GM18498 (cell line): Measurements from ENCODE around the gene C10orf62.
"Not testable (repeated sequence)": the region's sequence is repeated elsewhere in the genome, so short reads cannot be mapped to it uniquely, and the experiment has no call there.

Source experiments
- ATAC-seq: cut with Tn5 transposase; IDR thresholded peaks from one replicate; pipeline ENCODE4 v1.9.1; 2021; ENCODE audit warnings: mild to moderate bottlenecking, moderate library complexity; ENCODE audit not compliant: unreplicated experiment

The C10orf62 gene

GRCh38 chr10:97564776-97565175 is 24.7 kb upstream of the C10orf62 start:
- ATAC-seq: no peak

GRCh38 chr10:97566336-97566996 is 23.1 kb upstream of the C10orf62 start:
- ATAC-seq: no peak

- no peak for ATAC-seq
These were observed 21.6 kb upstream of the C10orf62 start for GRCh38 chr10:97567891-97568290.

GRCh38 chr10:97570146-97570788 is 19.3 kb upstream of the C10orf62 start:
- ATAC-seq: no peak

- ATAC-seq: no peak
These were observed 18.6 kb upstream of the C10orf62 start for GRCh38 chr10:97570789-97571471.

- ATAC-seq: no peak
These were observed 17.9 kb upstream of the C10orf62 start for GRCh38 chr10:97571622-97572021.

- ATAC-seq: peak; percentile 66
These were observed 17.1 kb upstream of the C10orf62 start, which contains the start of gene ANKRD2 for GRCh38 chr10:97572214-97572989. Gene ANKRD2 (plus strand): TSS chr10:97572779. CDS start chr10:97572789, 10 bp downstream.

GRCh38 chr10:97573021-97573420 is 16.5 kb upstream of the C10orf62 start:
- ATAC-seq: no peak

GRCh38 chr10:97573672-97574071 is 15.8 kb upstream of the C10orf62 start:
- ATAC-seq: no peak

GRCh38 chr10:97574374-97575126 is 15.0 kb upstream of the C10orf62 start:
- ATAC-seq: no peak

- no peak for ATAC-seq
These were observed 14.3 kb upstream of the C10orf62 start for GRCh38 chr10:97575127-97575668.

GRCh38 chr10:97576487-97576886 is 13.0 kb upstream of the C10orf62 start:
- ATAC-seq: not testable (repeated sequence)

- ATAC-seq: no peak
These were observed 11.8 kb upstream of the C10orf62 start for GRCh38 chr10:97577701-97578100.

- ATAC-seq: no peak
These were observed 11.2 kb upstream of the C10orf62 start for GRCh38 chr10:97578171-97578844.

GRCh38 chr10:97580421-97581367 is 8.8 kb upstream of the C10orf62 start:
- no peak for ATAC-seq

GRCh38 chr10:97582169-97582568 is 7.4 kb upstream of the C10orf62 start:
- no peak for ATAC-seq

- ATAC-seq: no peak
These were observed 6.0 kb upstream of the C10orf62 start for GRCh38 chr10:97583476-97583875.

- no peak for ATAC-seq
These were observed 5.3 kb upstream of the C10orf62 start, which contains the start of gene HOGA1 for GRCh38 chr10:97584060-97584797. Gene HOGA1 (plus strand): TSS chr10:97584389. CDS start chr10:97584704, 315 bp downstream.
